Fibroblast of villous mesenchyme (primary cell): ENCODE data around the gene PLA2G15. TPM values are rescaled to one million over a fixed set of nuclear protein-coding genes. Genes with fewer than 3 reads are reported as not detected.

Experiments used
- DNase-seq: peaks from one replicate; pipeline ENCODE4 v3.0.0-alpha.2; 2010; ENCODE audit warnings: low read depth
- H3K4me3 ChIP-seq: 2 replicates; pipeline ENCODE4 v1.5.1; 2011; ENCODE audit warnings: low read depth, mild to moderate bottlenecking, low read length
- CTCF ChIP-seq: IDR thresholded peaks from 2 replicates; pipeline ENCODE4 v1.5.1; 2012; ENCODE audit warnings: low read depth, mild to moderate bottlenecking, low read length; ENCODE audit not compliant: insufficient read depth
- total RNA-seq: library from RNA; depleted of rRNA; stranded (reverse); fragments of >200 nt; gene quantifications from 2 replicates; pipeline ENCODE4 v1.2.3, GENCODE V29; 2012

Gene PLA2G15
- total RNA-seq, 1 donor: 19.9 TPM

- no peak for DNase-seq
- no peak for TF ChIP-seq CTCF
- H3K4me3 ChIP-seq: no peak overlapping the region
Observed at GRCh38 chr16:68297908-68298307, 52.7 kb downstream of the PLA2G15 start.

GRCh38 chr16:68298312-68298711, 53.1 kb downstream of the PLA2G15 start:
- TF ChIP-seq CTCF: no peak
- DNase-seq: no peak
- H3K4me3 ChIP-seq: no peak overlapping the region

GRCh38 chr16:68298907-68299561, 53.9 kb downstream of the PLA2G15 start:
- TF ChIP-seq CTCF: no peak
- peak; percentile 92 for DNase-seq
- no peak overlapping the region for H3K4me3 ChIP-seq

- TF ChIP-seq CTCF: no peak
- no peak overlapping the region for H3K4me3 ChIP-seq
- DNase-seq: peak; percentile 23
Observed at GRCh38 chr16:68299571-68300453, 54.6 kb downstream of the PLA2G15 start.

- DNase-seq: no peak
- no peak overlapping the region for H3K4me3 ChIP-seq
- no peak for TF ChIP-seq CTCF
Observed at GRCh38 chr16:68300734-68301459, 55.7 kb downstream of the PLA2G15 start.

GRCh38 chr16:68306633-68307032, 61.5 kb downstream of the PLA2G15 start:
- no peak for TF ChIP-seq CTCF
- no peak overlapping the region for H3K4me3 ChIP-seq
- DNase-seq: no peak
